Dedifferentiated amniotic fluid mesenchymal stem cell (primary cell): ENCODE data around the gene MIX23.

Source experiments
- DNase-seq: peaks from one replicate; pipeline ENCODE4 v3.0.0-alpha.2; 2016; ENCODE audit errors: extremely low spot score

MIX23 gene

GRCh38 chr3:122351612-122352011 is 31.4 kb downstream of the MIX23 start:
- no peak for DNase-seq

GRCh38 chr3:122350814-122351418 is 32.1 kb downstream of the MIX23 start:
- no peak for DNase-seq

GRCh38 chr3:122349171-122349570 is 33.9 kb downstream of the MIX23 start:
- DNase-seq: no peak

- no peak for DNase-seq
Observed at GRCh38 chr3:122343654-122344053, 39.4 kb downstream of the MIX23 start.

- no peak for DNase-seq
Observed at GRCh38 chr3:122342803-122343202, 40.2 kb downstream of the MIX23 start.

DNA sequence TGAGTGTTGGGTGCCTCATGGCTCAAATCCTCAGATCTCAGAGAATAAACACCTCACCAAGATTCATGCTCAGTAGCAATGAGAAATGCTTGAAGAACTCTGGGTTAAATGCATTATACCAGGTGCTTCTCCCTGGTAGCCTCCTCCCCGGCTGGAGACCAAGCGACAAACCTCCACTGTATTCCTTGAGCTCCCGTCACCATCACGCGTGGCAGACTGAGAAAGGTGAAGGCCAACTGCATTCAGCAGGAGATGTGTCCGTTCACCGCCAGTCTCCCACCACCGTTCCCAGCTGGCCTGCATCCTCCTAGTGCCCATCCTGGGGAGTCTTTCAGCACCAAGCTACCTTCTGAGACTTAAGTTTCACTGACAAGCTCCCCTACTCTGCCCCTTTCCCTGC is 50.5 kb downstream of the MIX23 start:
- DNase-seq: no peak

GRCh38 chr3:122331886-122332285 is 51.1 kb downstream of the MIX23 start:
- DNase-seq: no peak

DNA sequence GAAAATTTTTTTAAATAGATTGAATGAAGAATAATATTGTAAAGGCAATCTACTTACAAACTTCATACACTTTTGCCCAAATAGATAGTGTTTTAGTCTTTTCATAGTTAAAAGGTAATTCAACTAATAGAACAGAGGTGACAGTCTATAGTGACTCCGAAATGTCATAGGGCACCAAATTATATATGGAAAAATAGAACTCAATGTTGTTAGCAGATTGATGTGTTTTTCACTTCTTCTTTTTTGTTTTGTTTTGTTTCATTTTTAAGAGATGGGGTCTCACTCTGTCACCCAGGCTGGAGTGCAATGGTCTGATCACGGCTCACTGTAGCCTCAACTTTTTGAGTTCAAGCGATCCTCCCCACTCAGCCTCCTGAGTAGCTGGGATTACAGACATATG is 57.3 kb downstream of the MIX23 start:
- DNase-seq: no peak

DNA sequence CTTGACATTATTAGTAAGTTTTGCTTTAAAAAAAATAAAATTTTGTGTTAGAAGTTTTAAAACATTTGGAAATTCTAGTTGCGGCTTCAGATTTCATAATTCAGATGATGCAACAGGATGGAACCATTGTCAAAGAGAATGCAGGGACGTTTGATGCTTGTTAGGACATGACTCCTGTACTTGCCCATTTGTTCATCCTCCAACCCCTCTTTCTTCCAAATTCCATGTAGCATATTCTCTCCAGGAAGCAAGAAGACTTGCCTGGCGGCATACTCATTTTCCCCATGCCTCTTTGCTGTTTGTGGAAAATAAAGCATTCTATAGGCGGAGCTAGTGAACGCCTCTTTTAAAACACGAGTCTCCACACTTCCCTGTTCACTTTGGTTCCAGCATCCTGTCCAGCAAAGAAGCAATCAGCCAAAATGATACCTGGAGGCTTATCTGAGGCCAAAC is 58.1 kb downstream of the MIX23 start, which contains the start of gene CSTA:
CSTA (plus strand) TSS at position 378 of the 453 bp plus-strand sequence; CDS start at position 423, 45 bp downstream.
- DNase-seq: no peak

- DNase-seq: no peak
Observed at GRCh38 chr3:122322095-122323075, 60.6 kb downstream of the MIX23 start.

GRCh38 chr3:122318620-122319019 is 64.4 kb downstream of the MIX23 start:
- DNase-seq: no peak

DNA sequence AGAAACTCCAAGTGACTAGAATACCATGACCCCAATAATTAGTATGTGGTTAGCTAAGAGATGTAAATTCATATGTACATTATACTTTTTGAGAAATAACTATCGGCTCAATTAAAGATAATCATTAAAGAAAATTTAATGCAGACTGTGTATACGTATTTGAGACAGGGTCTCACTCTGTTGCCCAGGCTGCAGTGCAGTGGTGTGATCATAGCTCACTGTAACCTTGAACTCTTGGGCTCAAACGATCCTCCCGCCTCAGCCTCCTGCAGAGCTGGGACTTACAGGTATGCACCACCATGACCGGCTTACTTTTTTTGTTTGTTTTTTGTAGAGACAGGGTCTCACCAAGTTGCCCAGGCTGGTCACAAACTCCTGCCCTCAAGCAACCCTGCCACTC is 66.7 kb downstream of the MIX23 start:
- no peak for DNase-seq

- no peak for DNase-seq
Observed at GRCh38 chr3:122315619-122316018, 67.4 kb downstream of the MIX23 start.

DNA sequence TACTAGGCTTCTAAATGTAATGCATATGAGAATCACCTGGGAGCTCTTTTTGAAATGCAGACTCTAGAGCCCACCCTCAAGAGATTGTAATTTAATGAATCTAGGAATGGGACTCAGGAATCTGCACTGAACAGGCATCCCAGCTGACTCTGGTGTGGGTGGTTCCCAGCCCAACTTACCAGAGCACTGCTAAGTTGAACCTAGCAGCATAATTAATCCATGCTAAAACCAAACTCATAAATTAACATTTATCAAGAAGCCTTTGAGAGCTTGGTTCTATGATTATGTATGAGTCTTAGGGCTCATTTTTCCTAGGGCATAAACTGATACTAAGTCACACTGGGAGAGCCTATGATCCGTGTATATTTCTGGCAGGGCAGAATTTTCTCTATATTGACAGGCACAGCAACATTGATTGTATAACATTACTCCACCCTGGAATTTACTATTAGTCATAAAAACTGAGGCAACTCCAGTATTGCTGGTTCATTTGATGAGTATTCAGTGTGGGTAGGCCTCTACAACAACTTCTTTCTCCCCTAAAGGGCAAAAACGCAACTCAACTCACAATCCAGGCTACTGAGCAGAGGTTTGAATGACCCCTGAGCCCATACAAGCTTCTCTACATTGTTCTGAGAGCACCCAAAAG is 68.7 kb downstream of the MIX23 start:
- no peak for DNase-seq

DNA sequence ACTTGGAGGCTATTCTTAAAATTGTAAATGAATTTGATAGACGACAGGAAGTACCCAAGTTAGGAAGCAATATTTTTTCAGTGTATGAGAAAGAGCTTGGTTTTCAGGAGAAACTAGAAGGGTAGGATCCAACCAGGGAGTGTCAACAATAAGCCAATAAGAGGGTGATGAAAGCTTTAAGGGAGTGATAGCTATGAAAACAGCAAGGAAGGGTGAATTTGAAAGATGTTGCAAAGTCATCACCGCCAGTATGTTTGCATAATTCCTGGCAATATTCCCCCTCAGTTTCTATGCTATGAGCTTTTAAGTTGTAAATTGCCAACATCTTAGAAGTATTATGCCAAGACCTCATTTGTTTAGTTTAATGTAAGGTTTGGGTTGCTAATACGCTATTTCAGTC is 69.8 kb downstream of the MIX23 start:
- no peak for DNase-seq

GRCh38 chr3:122312826-122313225 is 70.2 kb downstream of the MIX23 start:
- DNase-seq: no peak

- DNase-seq: no peak
Observed at GRCh38 chr3:122310361-122310760, 72.7 kb downstream of the MIX23 start.
